NCI-H748 (cell line): ENCODE data around the gene AMPD1.
A peak's percentile ranks its signal among the peaks of the same experiment; 100 is the strongest.

Experiments
- DNase-seq: peaks from one replicate; lab custom pipeline; 2025; ENCODE audit not compliant: unreplicated experiment; lab: John Stamatoyannopoulos, UW

The AMPD1 gene

DNA sequence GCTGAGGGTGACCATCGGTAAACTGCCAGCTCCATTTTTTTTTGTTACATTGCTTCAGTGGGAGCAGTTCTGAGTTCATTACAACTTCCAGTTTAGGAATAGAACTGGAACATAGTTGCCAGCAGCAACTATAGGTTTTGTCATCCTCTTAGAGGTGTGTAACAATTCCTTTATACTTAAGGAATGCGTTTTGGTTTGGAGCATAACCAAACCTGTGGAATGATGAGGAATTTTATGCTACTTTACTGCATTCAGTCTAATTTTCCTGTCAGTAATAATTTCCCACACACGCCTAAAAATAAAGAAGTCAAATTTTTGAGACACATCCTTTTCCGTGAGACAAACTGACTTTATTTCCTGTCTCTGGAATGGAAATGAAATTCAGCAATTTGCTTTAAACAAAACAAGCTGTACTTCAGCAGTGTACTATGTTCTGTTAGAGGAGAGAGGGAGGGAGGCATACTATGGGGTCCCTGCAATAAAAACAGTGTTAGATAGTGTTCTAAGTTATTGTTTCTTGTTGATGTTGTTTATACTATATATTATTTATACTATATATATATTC lies 4.8 kb upstream of the AMPD1 start:
- DNase-seq = no peak

DNA sequence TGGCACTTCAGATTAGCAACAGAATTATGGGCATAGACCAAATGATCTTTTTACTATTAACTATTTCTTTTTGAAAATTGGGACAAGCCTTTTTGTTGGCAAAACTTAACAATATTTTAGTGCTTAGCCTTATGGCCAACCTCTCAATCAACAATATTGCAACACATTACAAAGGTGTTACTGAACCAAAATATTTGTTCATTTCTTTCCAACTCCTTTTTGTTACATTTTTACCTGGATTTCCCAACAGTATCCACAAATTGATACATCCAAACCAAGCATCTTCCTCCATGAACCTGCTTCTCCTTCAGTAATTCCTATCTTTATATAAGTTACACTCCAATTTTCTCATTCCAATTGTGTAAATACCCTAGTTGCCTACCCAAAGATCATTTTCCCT lies 1.5 kb upstream of the AMPD1 start:
- DNase-seq = no peak

DNA sequence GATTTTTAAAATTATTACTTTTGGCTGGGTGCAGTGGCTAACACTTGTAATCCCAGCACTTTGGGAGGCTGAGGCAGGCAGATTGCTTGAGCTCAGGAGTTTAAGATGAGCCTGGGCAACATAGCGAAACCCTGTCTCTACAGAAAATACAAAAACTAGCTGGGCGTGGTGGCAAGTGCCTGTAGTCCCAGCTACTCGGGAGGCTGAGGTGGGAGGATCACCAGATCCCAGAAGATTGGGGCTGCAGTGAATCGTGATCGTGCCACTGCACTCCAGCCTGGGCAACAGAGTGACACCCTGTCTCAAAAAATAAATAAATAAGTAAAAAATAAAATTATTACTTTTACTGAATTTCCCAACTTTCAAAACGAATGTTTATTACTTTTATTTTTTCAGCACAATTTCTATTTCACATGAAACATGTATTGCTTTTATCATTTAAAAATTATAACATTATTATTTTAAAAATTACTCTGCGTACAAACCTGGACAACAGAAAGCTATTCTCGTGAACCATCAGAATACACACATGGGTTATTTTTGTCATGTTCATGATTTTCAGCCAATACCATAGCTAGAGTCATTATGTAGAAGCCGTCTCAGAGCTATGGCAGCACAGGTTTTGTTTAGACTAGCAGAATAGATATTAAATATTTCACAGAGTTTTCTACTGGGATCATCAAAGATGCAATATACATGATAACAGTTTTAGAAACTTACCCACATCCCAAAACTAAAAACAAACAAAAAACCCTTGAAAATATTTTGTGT lies 621 bp downstream of the AMPD1 start:
- DNase-seq = no peak

DNA sequence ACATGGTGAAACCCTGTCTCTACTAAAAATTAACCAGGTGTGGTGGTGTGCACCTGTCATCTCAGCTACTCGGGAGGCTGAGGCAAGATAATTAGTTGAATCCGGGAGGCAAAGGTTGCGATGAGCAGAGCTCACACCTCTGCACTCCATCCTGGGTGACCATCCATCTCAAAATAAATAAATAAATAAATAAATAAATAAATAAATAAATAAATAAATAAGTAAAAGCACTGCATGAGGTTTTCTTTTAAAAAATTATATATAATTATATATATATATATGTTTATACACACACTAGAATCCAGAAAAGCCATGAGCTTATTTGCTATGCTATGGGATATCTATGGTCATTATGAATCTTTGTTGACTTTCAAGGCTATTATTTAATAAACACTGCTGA lies 2.4 kb downstream of the AMPD1 start:
- no peak for DNase-seq

DNA sequence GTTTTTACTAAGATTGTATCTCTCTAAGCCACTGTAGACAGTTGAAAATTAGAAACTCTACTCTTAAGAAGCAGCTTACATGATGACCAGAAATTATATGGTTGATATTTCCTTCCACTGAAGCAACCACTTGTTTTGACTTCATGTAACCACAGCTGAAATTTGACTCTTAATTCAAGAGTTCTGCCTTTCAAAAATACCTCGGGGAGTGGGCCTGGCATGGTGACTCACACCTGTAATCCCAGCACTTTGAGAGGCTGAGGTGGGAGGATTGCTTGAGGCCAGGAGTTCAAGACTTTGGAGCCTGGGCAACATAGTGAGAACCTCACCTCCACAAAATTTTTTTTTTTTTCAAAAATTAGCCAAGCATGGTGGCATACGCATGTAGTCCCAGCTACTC lies 4.3 kb downstream of the AMPD1 start:
- DNase-seq = no peak

DNA sequence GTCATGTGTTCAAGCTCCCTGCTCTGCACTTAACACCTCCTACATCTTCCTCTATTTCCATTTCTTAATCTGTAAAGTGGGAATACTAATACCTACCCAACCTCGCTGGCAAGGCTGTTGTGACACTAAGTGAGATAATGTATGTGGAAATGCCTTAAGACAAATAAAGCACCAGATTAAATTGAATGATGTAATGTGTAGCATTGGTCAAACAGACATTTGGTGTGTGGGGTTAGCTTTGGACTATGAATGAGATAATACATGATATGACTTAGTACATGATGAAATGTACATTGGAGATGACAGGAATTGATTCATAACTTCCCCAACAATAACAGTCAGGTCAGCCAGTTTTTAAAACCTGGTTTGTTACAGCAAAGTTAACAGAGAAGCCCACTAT lies 5.2 kb downstream of the AMPD1 start:
- DNase-seq = no peak

DNA sequence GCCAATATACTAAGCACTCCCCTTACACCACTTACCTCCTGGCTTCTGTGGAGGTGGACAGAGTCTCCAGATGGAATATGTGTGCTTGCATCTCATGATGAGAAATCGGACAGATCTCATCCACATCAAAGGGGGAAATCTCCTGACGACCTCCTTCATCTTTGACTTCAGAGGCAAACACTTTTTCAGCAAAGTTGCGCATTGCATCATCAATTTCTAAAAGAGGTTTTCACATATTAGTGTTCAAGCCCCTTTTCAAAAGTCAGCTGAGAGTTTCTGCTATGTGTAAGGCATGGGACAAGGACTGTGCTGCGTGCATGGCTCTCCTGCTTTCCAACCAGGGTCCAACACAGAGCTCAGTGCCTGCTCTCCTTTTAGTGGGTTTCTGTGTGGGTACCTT lies 6.8 kb downstream of the AMPD1 start:
- DNase-seq = no peak

DNA sequence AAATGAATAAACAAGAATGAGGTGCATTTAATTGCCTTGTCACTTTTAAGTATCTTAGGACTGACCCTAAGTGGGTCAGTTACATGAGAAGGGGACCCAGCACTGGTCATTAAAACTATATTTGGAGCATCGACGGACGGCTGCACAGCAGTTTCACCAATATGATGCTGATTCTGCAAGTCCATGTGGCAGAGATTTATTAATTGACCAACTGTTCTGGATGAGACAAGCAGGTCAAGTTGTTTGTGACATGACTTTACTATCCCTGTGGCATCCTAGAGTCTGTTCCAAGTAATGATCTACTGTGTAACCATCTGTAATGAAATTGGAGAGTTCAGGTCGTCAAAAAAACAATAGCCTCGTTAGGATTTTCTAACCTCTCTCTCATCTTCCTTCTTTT lies 9.5 kb downstream of the AMPD1 start:
- DNase-seq = no peak

DNA sequence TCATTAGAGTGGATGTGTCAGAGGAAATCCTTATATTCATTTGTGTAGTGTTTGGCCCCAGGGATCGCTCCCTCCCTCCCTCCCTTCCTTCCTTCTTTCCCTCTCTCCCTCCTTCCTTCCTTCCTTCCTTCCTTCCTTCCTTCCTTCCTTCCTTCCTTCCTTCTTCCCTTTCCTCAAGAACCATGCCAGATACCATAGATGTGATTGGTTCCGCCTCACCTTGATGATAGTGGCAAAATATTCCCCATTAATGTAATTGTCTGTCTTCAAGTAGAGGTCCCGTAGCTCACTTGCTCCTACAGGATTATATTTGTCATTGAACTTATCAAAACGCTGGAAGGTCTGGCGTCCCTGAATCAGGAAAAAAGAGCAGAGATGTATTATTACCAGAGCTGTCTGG lies 17.7 kb downstream of the AMPD1 start:
- DNase-seq = no peak

DNA sequence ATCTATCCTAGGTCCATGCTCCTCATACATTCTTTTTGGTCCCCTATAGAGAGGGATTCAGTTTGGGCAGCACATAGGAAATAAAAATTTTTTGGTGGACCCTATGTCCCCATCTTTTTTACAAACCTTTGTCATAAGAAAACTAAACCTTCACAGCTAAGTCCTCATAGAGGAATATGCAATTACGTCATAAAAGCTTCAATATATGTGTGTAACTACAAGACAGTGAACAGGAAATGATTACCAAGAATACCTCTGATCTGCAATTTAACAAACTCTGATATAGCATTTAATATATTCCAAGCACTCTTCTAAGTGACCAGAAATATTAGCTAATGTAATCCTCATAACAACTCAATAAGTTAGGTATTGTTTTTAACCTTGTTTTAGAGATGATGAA lies 19.2 kb downstream of the AMPD1 start:
- no peak for DNase-seq

DNA sequence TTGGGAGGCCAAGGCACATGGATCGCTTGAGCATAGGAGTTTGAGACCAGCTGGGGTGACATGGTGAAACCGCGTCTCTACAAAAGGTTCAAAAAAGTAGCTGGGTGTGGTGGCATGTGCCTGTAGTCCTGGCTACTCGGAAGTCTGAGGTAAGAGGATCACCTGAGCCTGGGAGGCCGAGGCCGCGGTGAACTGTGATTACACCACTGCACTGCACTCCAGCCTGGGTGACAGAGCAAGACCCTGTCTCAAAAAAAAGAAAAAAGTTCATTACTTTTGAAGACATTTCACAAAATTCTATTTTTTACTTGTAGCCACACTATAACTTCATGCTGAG lies 23.4 kb downstream of the AMPD1 start:
- DNase-seq = no peak

DNA sequence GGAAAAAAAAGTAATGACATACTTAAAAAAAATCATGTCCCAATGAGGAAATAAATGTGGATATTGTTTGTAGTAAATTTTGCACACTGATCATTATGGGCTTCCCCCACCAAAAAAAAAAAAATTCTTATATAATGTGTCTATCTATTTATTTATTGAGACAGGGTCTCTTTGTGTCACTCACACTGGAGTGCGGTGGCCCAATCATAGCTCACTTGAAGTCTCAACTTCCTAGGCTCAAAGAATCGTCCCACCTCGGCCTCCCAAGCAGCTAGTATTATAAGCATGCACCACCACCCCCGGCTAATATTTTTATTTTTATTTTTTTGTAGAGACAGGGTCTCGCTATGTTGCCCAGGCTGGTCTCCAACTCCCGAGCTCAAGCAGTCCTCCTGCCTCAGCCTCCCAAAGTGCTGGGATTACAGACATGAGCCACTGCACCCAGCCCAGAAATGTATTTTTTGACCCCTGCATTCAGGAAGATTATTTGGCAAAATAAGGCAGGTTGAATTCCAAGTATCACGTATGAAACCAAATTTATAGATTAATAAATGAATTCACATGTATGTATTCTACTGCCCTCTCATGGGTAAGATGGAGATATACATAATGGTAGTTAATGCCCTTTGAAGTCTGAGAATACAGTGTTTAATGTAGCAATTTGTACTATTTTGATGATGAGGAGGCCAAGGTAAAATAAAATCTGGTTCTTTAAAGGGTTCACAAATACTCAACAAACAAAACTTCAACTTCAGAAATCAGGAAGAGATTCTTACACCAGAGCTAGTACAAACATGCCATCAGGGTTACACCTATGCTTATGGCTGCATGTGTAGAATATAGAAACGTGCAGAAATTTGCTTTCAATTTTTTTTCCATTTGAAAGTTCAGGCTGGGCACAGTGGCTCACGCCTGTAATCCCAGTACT lies 24.1 kb downstream of the AMPD1 start:
- DNase-seq = no peak

DNA sequence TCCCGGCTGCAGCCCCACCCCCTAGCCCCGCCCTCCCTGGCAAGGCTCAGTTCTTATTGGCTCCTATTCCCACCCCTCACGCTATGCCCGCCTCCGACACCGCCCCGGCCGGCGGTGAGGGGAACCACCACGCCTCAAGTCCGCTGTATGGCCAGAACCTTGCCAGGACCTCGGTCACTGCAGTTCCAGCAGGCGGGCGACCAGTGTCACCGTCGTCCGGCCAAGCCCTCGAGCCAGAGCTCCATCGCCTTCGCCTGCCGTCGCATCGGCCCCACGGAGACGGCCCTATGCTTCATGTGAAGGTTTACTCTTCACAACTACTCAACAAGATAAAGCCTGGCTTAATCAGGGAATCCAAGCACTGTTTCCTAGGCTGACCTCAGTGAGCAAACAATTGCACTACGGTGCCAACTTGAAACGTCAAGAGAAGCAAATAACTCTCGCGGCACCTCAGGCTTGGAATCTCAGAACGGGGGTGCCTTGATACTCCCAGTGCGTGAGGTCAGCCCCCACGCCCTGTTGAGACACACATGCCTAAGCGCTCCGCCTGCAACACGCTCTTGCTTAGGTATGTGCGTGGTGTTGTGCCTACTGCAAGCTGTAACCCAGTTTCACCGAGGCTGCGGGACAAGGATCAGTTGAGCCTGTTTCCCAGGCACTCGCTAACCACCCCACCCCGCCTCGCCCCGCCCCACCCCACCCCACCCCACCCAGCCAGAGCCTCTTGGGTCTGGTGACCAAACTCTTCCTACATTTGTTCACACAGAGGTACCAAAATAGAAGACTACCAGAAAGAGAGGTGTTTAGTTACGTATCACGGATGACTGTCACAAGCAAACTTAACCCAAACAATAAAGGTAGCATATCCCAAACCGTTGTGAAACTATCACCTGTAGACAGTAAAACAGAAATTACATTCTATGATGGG lies 25.0 kb downstream of the AMPD1 start:
- DNase-seq = peak; percentile 78

DNA sequence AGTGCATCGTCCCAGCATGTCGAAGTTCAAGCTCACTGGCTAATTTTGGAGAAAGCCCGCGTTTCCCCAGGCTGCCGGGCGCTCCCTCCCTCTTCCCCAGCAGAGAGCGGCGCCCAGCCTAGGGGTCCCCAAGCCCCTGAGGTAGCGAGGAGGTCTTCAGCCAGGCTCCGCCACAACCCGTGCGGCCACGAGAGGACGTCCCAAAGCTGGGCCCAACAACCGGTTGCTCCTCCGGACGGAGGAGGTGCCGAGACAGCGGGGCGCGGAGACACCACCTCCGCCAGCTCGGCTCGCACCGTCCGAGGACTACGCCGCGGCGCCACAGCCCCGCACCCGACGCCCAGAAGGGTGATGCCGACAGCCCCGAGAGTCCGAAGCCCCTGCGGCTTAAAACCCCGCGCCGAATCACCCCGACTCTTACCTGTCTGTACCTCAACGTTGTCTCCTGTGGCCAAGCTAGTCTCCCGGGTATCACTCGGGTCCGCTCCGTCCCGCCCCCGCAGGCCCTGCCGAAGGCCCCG lies 25.7 kb downstream of the AMPD1 start, which contains the start of gene DENND2C:
TSS of gene DENND2C (minus strand) at position 488 of the 521 bp plus-strand sequence. CDS start 44,065 bp downstream, outside the sequence.
- DNase-seq = no peak

DNA sequence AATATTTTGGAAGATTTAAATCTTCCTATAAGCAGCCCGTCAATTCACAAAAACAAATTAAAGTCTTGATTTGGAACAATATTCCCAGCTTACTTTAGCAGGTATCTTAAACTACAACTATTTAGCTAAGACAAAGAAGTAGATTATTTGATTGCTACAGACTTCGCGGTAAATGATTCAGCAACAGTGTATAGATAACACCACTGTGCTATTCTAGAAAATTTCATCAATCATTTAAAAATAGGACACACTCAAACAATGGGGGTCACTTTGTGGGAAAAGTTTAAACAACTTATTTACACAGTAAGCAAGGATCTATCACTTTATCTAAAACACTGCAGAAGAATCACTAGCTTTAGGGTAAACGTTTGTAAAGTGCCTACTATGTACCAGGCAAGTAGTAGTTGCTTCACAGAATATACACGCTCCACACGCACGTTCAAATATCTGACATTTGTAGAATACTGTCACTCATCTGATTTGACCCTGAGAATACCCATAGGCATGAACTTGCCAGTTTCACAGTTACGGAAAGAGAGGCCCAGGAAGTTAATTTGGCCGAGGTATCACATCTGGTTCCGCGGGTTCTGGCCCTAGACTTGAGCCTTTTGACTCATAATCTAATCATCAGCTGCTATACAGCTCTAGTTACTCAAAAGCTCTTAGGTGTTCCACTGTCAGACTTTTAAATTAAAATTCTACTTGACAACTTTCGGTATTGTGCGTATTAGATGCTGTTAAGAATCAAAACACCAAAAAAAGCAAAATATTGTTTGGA lies 26.4 kb downstream of the AMPD1 start:
- DNase-seq = no peak

DNA sequence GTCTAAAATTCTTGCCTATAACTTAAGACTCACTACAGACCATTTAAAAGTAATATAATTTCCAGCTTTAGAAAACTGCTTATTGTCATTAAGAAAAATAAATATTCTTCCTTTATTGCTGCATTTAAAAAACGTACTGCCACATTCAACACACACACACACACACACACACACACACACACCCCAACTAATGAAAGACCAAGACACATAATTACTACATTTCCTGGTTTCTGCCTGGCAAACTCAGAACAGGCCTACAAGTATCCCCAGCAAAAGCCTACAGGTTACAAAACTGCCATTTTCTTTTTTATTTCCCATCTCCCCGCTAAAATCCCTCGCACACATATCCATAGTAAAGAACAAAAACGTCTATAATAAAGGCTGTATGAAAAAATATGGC lies 27.0 kb downstream of the AMPD1 start:
- DNase-seq = no peak

DNA sequence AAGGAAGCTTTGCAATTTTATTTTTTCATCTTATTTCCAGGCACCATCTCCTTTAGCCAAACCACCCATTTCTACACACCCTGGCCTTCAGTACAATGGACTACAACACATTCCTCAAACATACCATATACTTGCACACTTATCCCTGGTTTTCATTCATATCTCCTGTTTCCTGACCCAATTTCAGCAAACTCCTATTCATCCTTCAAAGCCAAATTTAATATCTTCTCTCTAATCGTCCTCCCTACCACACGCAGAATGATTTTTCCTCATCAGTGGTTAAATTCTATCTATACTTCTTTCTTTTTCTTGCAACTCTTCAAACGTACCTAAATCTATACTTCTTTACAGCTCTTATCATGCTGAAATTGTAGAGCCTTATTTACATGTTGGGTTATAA lies 28.4 kb downstream of the AMPD1 start:
- no peak for DNase-seq

DNA sequence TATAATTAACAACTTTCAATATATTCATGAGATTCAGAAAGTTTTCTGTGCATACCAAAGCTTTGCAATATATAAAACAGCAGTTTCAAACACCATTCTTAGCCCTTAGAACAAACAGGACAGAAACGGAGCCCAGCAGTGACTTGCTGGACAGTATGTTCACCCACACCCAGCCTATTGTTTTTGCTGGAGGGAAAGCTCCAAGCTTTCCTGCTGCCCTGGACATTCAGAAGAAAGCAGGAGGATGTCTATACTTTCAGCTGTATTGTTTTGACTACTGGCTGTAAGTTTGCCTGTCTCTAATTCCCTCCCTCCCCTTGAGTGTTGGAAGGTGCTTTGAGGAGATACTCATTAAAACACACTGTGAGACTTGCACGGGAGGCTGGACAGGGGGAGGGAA lies 35.1 kb downstream of the AMPD1 start:
- DNase-seq = no peak

DNA sequence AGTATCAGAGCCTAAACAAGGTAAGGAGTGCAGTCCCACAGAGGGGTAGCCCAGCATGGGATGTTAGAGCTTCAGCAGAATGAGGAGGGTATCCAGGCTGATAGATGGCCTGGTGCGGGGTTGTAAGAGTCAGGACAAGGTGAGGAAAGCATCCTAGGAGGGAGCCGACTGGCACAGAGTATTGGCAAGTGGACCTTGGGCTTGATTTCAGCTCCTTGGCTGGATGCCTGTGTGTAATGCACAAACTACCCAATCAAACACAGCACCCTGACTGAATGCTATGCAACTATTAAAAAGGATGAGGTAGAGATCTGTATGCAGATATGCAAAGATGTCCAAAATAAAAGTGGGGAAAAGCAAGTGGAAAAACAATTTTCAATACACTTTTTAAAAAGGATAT lies 43.5 kb downstream of the AMPD1 start:
- no peak for DNase-seq

DNA sequence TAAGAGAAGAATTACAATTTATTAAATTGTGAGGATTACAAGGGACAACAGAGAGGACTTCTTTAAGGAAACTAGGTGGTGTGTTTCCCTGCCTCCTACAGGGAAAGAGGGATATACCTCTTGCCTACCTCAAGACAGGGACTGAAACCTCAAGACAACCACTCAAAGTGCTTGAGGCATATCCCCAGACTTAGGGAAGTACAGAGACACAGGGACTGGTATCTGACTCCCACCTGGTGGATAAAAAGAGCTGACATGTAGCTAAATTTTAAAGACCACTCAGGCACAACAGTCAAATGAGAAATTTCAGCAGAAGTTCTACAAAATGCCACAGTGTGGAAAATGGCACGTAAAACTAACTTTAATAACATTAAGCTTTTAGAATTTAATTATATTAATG lies 46.8 kb downstream of the AMPD1 start:
- no peak for DNase-seq
